HEK293 (cell line): ENCODE data around the gene LRRC47.

Experiments used
- CTCF ChIA-PET: fragments of 350-600 bp; formaldehyde crosslinking; extraction: SDS; loops from one replicate; lab custom pipeline; 2021; ENCODE audit warnings: antibody characterized with exemption; lab: Yijun Ruan, JAX
- POLR2A ChIA-PET: fragments of 300-600 bp; formaldehyde crosslinking; extraction: SDS; loops from one replicate; lab custom pipeline; 2020; ENCODE audit warnings: antibody characterized with exemption, inconsistent platforms; lab: Yijun Ruan, JAX
- H3K27ac ChIP-seq: fragments of 200-500 bp; sonication (Bioruptor generic); 2 replicates; pipeline ENCODE4 v1.5.1; 2014; ENCODE audit warnings: low read depth, low read length, control low read depth, inconsistent platforms; ENCODE audit errors: extremely low read depth
- H3K36me3 ChIP-seq, 2 experiments: fragments of 200-500 bp in 1 of 2; sonication (Bioruptor generic) in 1 of 2; 1 replicate in 1 of 2; 2 replicates in 1 of 2; pipeline ENCODE4 v1.5.1; 2014 to 2017; ENCODE audit warnings: inconsistent platforms in 2 of 2, low read length in 2 of 2; ENCODE audit not compliant: control insufficient read depth in 2 of 2, insufficient read depth in 1 of 2
- H3K4me1 ChIP-seq: fragments of 200-500 bp; sonication (Bioruptor generic); 2 replicates; pipeline ENCODE4 v1.5.1; 2014; ENCODE audit warnings: mild to moderate bottlenecking, low read length, inconsistent platforms; ENCODE audit not compliant: control insufficient read depth, insufficient read depth
- H3K4me3 ChIP-seq: 2 replicates; pipeline ENCODE4 v1.5.1; 2011; ENCODE audit warnings: low read depth, mild to moderate bottlenecking, control low read depth, low read length, moderate library complexity
- H3K9me3 ChIP-seq: fragments of 200-500 bp; sonication (Bioruptor generic); 2 replicates; pipeline ENCODE4 v1.5.1; 2014; ENCODE audit warnings: low read depth, low read length, inconsistent platforms; ENCODE audit not compliant: control insufficient read depth, insufficient read depth
- HOXC10 ChIP-seq: sonication (generic); formaldehyde crosslinking; IDR thresholded peaks from 2 replicates; pipeline ENCODE4 v1.8.1; 2023; ENCODE audit warnings: mild to moderate bottlenecking, missing genetic modification reagents
- RBAK ChIP-seq: fragments of 450-650 bp; formaldehyde crosslinking; IDR thresholded peaks from 2 replicates; pipeline ENCODE4 v1.5.1; 2016; ENCODE audit warnings: missing biosample characterization, missing genetic modification characterization
- SCRT1 ChIP-seq: fragments of 450-650 bp; formaldehyde crosslinking; IDR thresholded peaks from 2 replicates; pipeline ENCODE4 v1.5.1; 2016; ENCODE audit warnings: missing biosample characterization, missing genetic modification characterization, borderline replicate concordance
- ZNF10 ChIP-seq: fragments of 450-650 bp; formaldehyde crosslinking; IDR thresholded peaks from 2 replicates; pipeline ENCODE4 v1.5.1; 2017; ENCODE audit warnings: missing biosample characterization, missing genetic modification characterization
- ZNF112 ChIP-seq: fragments of 450-650 bp; formaldehyde crosslinking; IDR thresholded peaks from 2 replicates; pipeline ENCODE4 v1.5.0; 2017; ENCODE audit warnings: missing biosample characterization, missing genetic modification characterization
- ZNF148 ChIP-seq: fragments of 450-650 bp; formaldehyde crosslinking; IDR thresholded peaks from 2 replicates; pipeline ENCODE4 v1.5.0; 2017; ENCODE audit warnings: missing biosample characterization, missing genetic modification characterization, borderline replicate concordance
- ZNF16 ChIP-seq: fragments of 450-650 bp; formaldehyde crosslinking; IDR thresholded peaks from 2 replicates; pipeline ENCODE4 v1.5.1; 2016; ENCODE audit warnings: low read depth, missing biosample characterization, missing genetic modification characterization
- ZNF23 ChIP-seq: fragments of 450-650 bp; formaldehyde crosslinking; IDR thresholded peaks from 2 replicates; pipeline ENCODE4 v1.5.1; 2016; ENCODE audit warnings: missing biosample characterization, missing genetic modification characterization, borderline replicate concordance
- ZNF280D ChIP-seq: fragments of 450-650 bp; formaldehyde crosslinking; IDR thresholded peaks from 2 replicates; pipeline ENCODE4 v1.5.1; 2016; ENCODE audit warnings: missing biosample characterization, missing genetic modification characterization
- ZNF335 ChIP-seq: fragments of 450-650 bp; formaldehyde crosslinking; conservative IDR thresholded peaks from 2 replicates; pipeline ENCODE4 v1.5.1; 2016; ENCODE audit warnings: missing biosample characterization, missing genetic modification characterization
- ZNF366 ChIP-seq: fragments of 450-650 bp; formaldehyde crosslinking; conservative IDR thresholded peaks from 2 replicates; pipeline ENCODE4 v1.5.1; 2016; ENCODE audit warnings: missing biosample characterization, missing genetic modification characterization
- ZNF473 ChIP-seq: fragments of 450-650 bp; formaldehyde crosslinking; IDR thresholded peaks from 2 replicates; pipeline ENCODE4 v1.5.1; 2017; ENCODE audit warnings: missing biosample characterization, missing genetic modification characterization
- ZNF510 ChIP-seq: fragments of 450-650 bp; formaldehyde crosslinking; IDR thresholded peaks from 2 replicates; pipeline ENCODE4 v1.5.1; 2018; ENCODE audit warnings: mild to moderate bottlenecking, missing genetic modification characterization, missing biosample characterization; ENCODE audit not compliant: insufficient replicate concordance
- ZNF518A ChIP-seq: fragments of 450-650 bp; formaldehyde crosslinking; conservative IDR thresholded peaks from 2 replicates; pipeline ENCODE4 v1.5.1; 2016; ENCODE audit warnings: low read depth, missing biosample characterization, missing genetic modification characterization
- ZNF560 ChIP-seq: fragments of 450-650 bp; formaldehyde crosslinking; IDR thresholded peaks from 2 replicates; pipeline ENCODE4 v1.5.1; 2017; ENCODE audit warnings: missing biosample characterization, missing genetic modification characterization, borderline replicate concordance
- ZNF600 ChIP-seq: fragments of 450-650 bp; formaldehyde crosslinking; IDR thresholded peaks from 2 replicates; pipeline ENCODE4 v1.5.1; 2016; ENCODE audit warnings: missing biosample characterization, missing genetic modification characterization

Gene LRRC47

GRCh38 chr1:3841491-3841890, 45.2 kb upstream of the LRRC47 start:
- H3K9me3 ChIP-seq = no peaks in the 10 kb centered on the region
- H3K4me3 ChIP-seq = no peak overlapping the region
- ChIA-PET POLR2A (no interaction called here), CTCF (no interaction called here)
- peaks cover 31 to 91% of the 10 kb centered on the region in 2 experiments for H3K36me3 ChIP-seq
- TF ChIP-seq ZNF148 (tag by site-specific recombination) (no peak), ZNF518A (no peak), RBAK (no peak), ZNF366 (tag by site-specific recombination) (no peak), SCRT1 (tag by site-specific recombination) (no peak), ZNF23 (tag by site-specific recombination) (no peak), ZNF600 (tag by site-specific recombination) (no peak)
- H3K27ac ChIP-seq = no peak overlapping the region
- H3K4me1 ChIP-seq = no peaks in the 10 kb centered on the region

- Histone ChIP-seq H3K4me3 (no peak overlapping the region), H3K27ac (no peak overlapping the region), H3K9me3 (no peaks in the 10 kb centered on the region)
- CTCF ChIA-PET = interaction anchor here (1.4 kb wide), 1 partner anchor 10 kb away, joined by 3 read pairs; no protein-coding TSS in a partner anchor
- POLR2A ChIA-PET = interaction anchor here (1.0 kb wide), 1 partner anchor 18 kb away, joined by 3 read pairs; the partner anchor contains the start of genes CEP104 and DFFB
- TF ChIP-seq ZNF473 (tag by site-specific recombination) (no peak), ZNF560 (no peak), ZNF10 (no peak), ZNF112 (tag by site-specific recombination) (no peak), ZNF335 (tag by site-specific recombination) (no peak), HOXC10 (CRISPR knock-in tag) (no peak), ZNF510 (tag by site-specific recombination) (no peak), ZNF16 (tag by site-specific recombination) (no peak), ZNF280D (tag by site-specific recombination) (no peak)
- TF ChIP-seq, all 188 proteins: peak for 0
- H3K36me3 ChIP-seq = peaks cover 28 to 93% of the 10 kb centered on the region in 2 experiments
- no peaks in the 10 kb centered on the region for H3K4me1 ChIP-seq
Observed at GRCh38 chr1:3838788-3839187, 42.5 kb upstream of the LRRC47 start.
